Fibroblast of the aortic adventitia (primary cell): ENCODE measurements around the gene PLEKHO2. TPM values are rescaled to one million over a fixed set of nuclear protein-coding genes. Genes with fewer than 3 reads are reported as not detected.

Source experiments
- DNase-seq: peaks from one replicate; pipeline ENCODE4 v3.0.0-alpha.2; 2010; ENCODE audit warnings: low read depth
- H3K4me3 ChIP-seq: 2 replicates; pipeline ENCODE4 v1.5.1; 2011; ENCODE audit warnings: low read depth, mild to moderate bottlenecking, control low read depth, low read length, moderate library complexity
- CTCF ChIP-seq: IDR thresholded peaks from 2 replicates; pipeline ENCODE4 v1.5.1; 2011; ENCODE audit warnings: mild to moderate bottlenecking, low read length, control low read depth, inconsistent platforms; ENCODE audit not compliant: insufficient read depth
- total RNA-seq: library from RNA; depleted of rRNA; stranded (reverse); fragments of >200 nt; gene quantifications from 2 replicates; pipeline ENCODE4 v1.2.3, GENCODE V29; 2012; ENCODE audit warnings: low replicate concordance

PLEKHO2 gene
- total RNA-seq, 1 donor: 21.8 TPM

GRCh38 chr15:64850778-64851502 is 9.2 kb downstream of the PLEKHO2 start:
- H3K4me3 ChIP-seq: peak overlapping the region; percentile 10
- DNase-seq: no peak
- no peak for TF ChIP-seq CTCF

- peak; percentile 96 for DNase-seq
- H3K4me3 ChIP-seq: peak overlapping the region; percentile 33
- TF ChIP-seq CTCF: no peak
Observed at GRCh38 chr15:64851503-64851840, 9.8 kb downstream of the PLEKHO2 start.

- peak; percentile 53 for DNase-seq
- no peak for TF ChIP-seq CTCF
- no peak overlapping the region for H3K4me3 ChIP-seq
Observed at GRCh38 chr15:64854041-64854440, 12.3 kb downstream of the PLEKHO2 start.

GRCh38 chr15:64854526-64854925 is 12.8 kb downstream of the PLEKHO2 start:
- TF ChIP-seq CTCF: no peak
- no peak overlapping the region for H3K4me3 ChIP-seq
- DNase-seq: peak; percentile 37

- DNase-seq: peak; percentile 45
- H3K4me3 ChIP-seq: no peak overlapping the region
- no peak for TF ChIP-seq CTCF
Observed at GRCh38 chr15:64855205-64855975, 13.7 kb downstream of the PLEKHO2 start.

GRCh38 chr15:64856429-64857145 is 14.9 kb downstream of the PLEKHO2 start:
- no peak overlapping the region for H3K4me3 ChIP-seq
- peak; percentile 76 for DNase-seq
- peak; percentile 15 for TF ChIP-seq CTCF
